ENCODE data around the gene AIF1L.

AIF1L gene

GRCh38 chr9:131167936-131168335 is 71.6 kb downstream of the AIF1L start:
- H3K9me3 Mint-ChIP-seq = no peaks in the 10 kb centered on the region
- no peak overlapping the region for H3K4me3 Mint-ChIP-seq
- H3K27me3 Mint-ChIP-seq = no peaks in the 10 kb centered on the region
- intact Hi-C loops (cut with micrococcal nuclease) = no loop called here
- H3K4me1 Mint-ChIP-seq (ENCODE audit: low read depth) = no peaks in the 10 kb centered on the region
- H3K36me3 Mint-ChIP-seq (ENCODE audit: low read depth) = peaks cover 81% of the 10 kb centered on the region
- no peak overlapping the region for H3K27ac Mint-ChIP-seq

- no peak overlapping the region for H3K27ac Mint-ChIP-seq
- no peaks in the 10 kb centered on the region for H3K9me3 Mint-ChIP-seq
- H3K27me3 Mint-ChIP-seq = no peaks in the 10 kb centered on the region
- peaks cover 83% of the 10 kb centered on the region for H3K36me3 Mint-ChIP-seq (ENCODE audit: low read depth)
- no peak overlapping the region for H3K4me3 Mint-ChIP-seq
- H3K4me1 Mint-ChIP-seq (ENCODE audit: low read depth) = no peaks in the 10 kb centered on the region
- intact Hi-C loops (cut with micrococcal nuclease) = no loop called here
Observed at GRCh38 chr9:131169563-131170240, 73.4 kb downstream of the AIF1L start.
